ENCODE measurements around the gene ELOVL3. TPM values are rescaled to one million over a fixed set of nuclear protein-coding genes. Genes with fewer than 3 reads are reported as not detected.
"Not testable (repeated sequence)": the region's sequence is repeated elsewhere in the genome, so short reads cannot be mapped to it uniquely, and the experiment has no call there.

Gene ELOVL3
- total RNA-seq, 1 experiment from 2014 or later: 0.61 TPM

GRCh38 chr10:102208311-102209035 lies 17.6 kb upstream of the ELOVL3 start:
- Histone ChIP-seq H3K36me3 (ENCODE audit: low read depth) (no peaks in the 10 kb centered on the region), H3K4me3 (no peak overlapping the region), H4K20me1 (ENCODE audit: insufficient read depth) (no peaks in the 10 kb centered on the region), H3F3A (ENCODE audit: insufficient read depth, low read depth) (no peaks in the 10 kb centered on the region), H3K79me2 (ENCODE audit: low read depth) (no peaks in the 10 kb centered on the region), H3K9me2 (ENCODE audit: insufficient read depth) (no peaks in the 10 kb centered on the region), H3K27me3 (ENCODE audit: insufficient read depth, low read depth) (no peaks in the 10 kb centered on the region), H3K27ac (no peak overlapping the region), H2AFZ (no peak overlapping the region), H3K4me1 (replicated peaks; ENCODE audit: insufficient read depth) (no peaks in the 10 kb centered on the region), H3K4me2 (no peak overlapping the region), H3K9me3 (ENCODE audit: insufficient read depth, low read depth) (no peaks in the 10 kb centered on the region)
- DNase-seq: no peak
- POLR2A ChIA-PET (ENCODE audit: unreplicated experiment): no interaction called here
- CTCF ChIA-PET: no interaction called here
- intact Hi-C loops (cut with micrococcal nuclease; ENCODE audit: unreplicated experiment): no loop called here
- BruUV-seq (replicated peaks): no TSS peak
- TF ChIP-seq CTCF (conservative IDR thresholded peaks at IDR 0.05) (no peak), EZH2 (IDR thresholded peaks at IDR 0.05; ENCODE audit: low read depth) (no peak)

GRCh38 chr10:102211615-102212299 lies 14.3 kb upstream of the ELOVL3 start:
- Histone ChIP-seq H3F3A (ENCODE audit: insufficient read depth, low read depth) (no peaks in the 10 kb centered on the region), H3K27ac (no peak overlapping the region), H3K4me2 (no peak overlapping the region), H3K9me3 (ENCODE audit: insufficient read depth, low read depth) (no peaks in the 10 kb centered on the region), H3K4me1 (replicated peaks; ENCODE audit: insufficient read depth) (no peaks in the 10 kb centered on the region), H2AFZ (no peak overlapping the region), H3K79me2 (ENCODE audit: low read depth) (no peaks in the 10 kb centered on the region), H3K36me3 (ENCODE audit: low read depth) (no peaks in the 10 kb centered on the region), H3K9me2 (ENCODE audit: insufficient read depth) (no peaks in the 10 kb centered on the region), H3K4me3 (no peak overlapping the region), H4K20me1 (ENCODE audit: insufficient read depth) (no peaks in the 10 kb centered on the region), H3K27me3 (ENCODE audit: insufficient read depth, low read depth) (no peaks in the 10 kb centered on the region)
- BruUV-seq (replicated peaks): no TSS peak
- no peak for DNase-seq
- POLR2A ChIA-PET (ENCODE audit: unreplicated experiment): no interaction called here
- TF ChIP-seq CTCF (conservative IDR thresholded peaks at IDR 0.05): no peak
- CTCF ChIA-PET: no interaction called here
- intact Hi-C loops (cut with micrococcal nuclease; ENCODE audit: unreplicated experiment): no loop called here

- H3K4me3 ChIP-seq; BruUV-seq (replicated peaks); H3K36me3 ChIP-seq (ENCODE audit: low read depth); CTCF ChIA-PET; H3K4me2 ChIP-seq; DNase-seq; H4K20me1 ChIP-seq (ENCODE audit: insufficient read depth); POLR2A ChIA-PET (ENCODE audit: unreplicated experiment); H3K27ac ChIP-seq; H2AFZ ChIP-seq; H3K4me1 ChIP-seq (replicated peaks; ENCODE audit: insufficient read depth); H3K27me3 ChIP-seq (ENCODE audit: insufficient read depth, low read depth); H3F3A ChIP-seq (ENCODE audit: insufficient read depth, low read depth); H3K9me3 ChIP-seq (ENCODE audit: insufficient read depth, low read depth); H3K9me2 ChIP-seq (ENCODE audit: insufficient read depth); intact Hi-C loops (cut with micrococcal nuclease; ENCODE audit: unreplicated experiment); H3K79me2 ChIP-seq (ENCODE audit: low read depth): not testable (repeated sequence)
Measured at GRCh38 chr10:102213599-102213998, 12.5 kb upstream of the ELOVL3 start.

All from PC-9 (cell line).